ENCODE data around the gene LNX1. TPM values are rescaled to one million over a fixed set of nuclear protein-coding genes. Genes with fewer than 3 reads are reported as not detected.

The LNX1 gene
- total and polyA plus RNA-seq, 10 of the 15 experiments (the other 5 are each of a cell fraction or from before 2014, with no cell fraction given) = 0.72 to 1.4 (median 1.0) TPM

GRCh38 chr4:53534684-53535083 lies 56.6 kb downstream of the LNX1 start:
- Histone ChIP-seq H3K9ac (ENCODE audit: control insufficient read depth, insufficient read depth, low read length) (no peak overlapping the region), H3K9me3 (replicated peaks; ENCODE audit: control insufficient read depth, insufficient read depth, low read length) (no peaks in the 10 kb centered on the region), H3K27ac (ENCODE audit: control insufficient read depth, insufficient read depth) (no peak overlapping the region), H3K4me1 (ENCODE audit: control insufficient read depth, insufficient read depth, low read length) (no peaks in the 10 kb centered on the region), H3K4me3 (no peak overlapping the region), H3K79me2 (ENCODE audit: control insufficient read depth, insufficient read depth, low read length) (no peaks in the 10 kb centered on the region), H2AFZ (ENCODE audit: control insufficient read depth, low read depth, low read length) (no peak overlapping the region), H3K36me3 (ENCODE audit: control insufficient read depth in 2 of 2, insufficient read depth in 2 of 2, low read length in 1 of 2) (no peaks in the 10 kb centered on the region), H3K4me2 (ENCODE audit: control insufficient read depth, insufficient read depth) (no peak overlapping the region), H3K27me3 (replicated peaks in 1 of 2; ENCODE audit: control insufficient read depth in 2 of 2, insufficient read depth in 2 of 2, low read length in 1 of 2) (no peaks in the 10 kb centered on the region), H4K20me1 (ENCODE audit: control insufficient read depth, insufficient read depth) (no peaks in the 10 kb centered on the region)
- TF ChIP-seq WRNIP1 (IDR thresholded peaks at IDR 0.05; ENCODE audit: borderline replicate concordance, low read depth, low read length) (no peak), SIN3A (IDR thresholded peaks at IDR 0.05; ENCODE audit: low read depth, low read length) (no peak), CHD2 (IDR thresholded peaks at IDR 0.05; ENCODE audit: borderline replicate concordance, low read depth, low read length) (no peak), MEF2B (IDR thresholded peaks at IDR 0.05; ENCODE audit: partially characterized antibody, poor library complexity, severe bottlenecking) (no peak), HDAC6 (IDR thresholded peaks at IDR 0.05; ENCODE audit: unreplicated experiment) (no peak), KAT2A (conservative IDR thresholded peaks at IDR 0.05; ENCODE audit: control insufficient read depth, low read depth, low read length) (no peak), RELB (IDR thresholded peaks at IDR 0.05; ENCODE audit: low read depth) (no peak), TBL1XR1 (IDR thresholded peaks at IDR 0.05; ENCODE audit: low read depth, low read length) (no peak), JUNB (IDR thresholded peaks at IDR 0.05) (no peak), KLF5 (IDR thresholded peaks at IDR 0.05; ENCODE audit: partially characterized antibody) (no peak), GATAD2B (conservative IDR thresholded peaks at IDR 0.05; ENCODE audit: low read depth) (no peak), ATF2 (IDR thresholded peaks at IDR 0.05; ENCODE audit: low read length) (no peak), CBX5 (IDR thresholded peaks at IDR 0.05; ENCODE audit: low read depth) (no peak), ZBTB11 (CRISPR knock-in tag; IDR thresholded peaks at IDR 0.05) (no peak), NFIC (IDR thresholded peaks at IDR 0.05; ENCODE audit: low read depth, low read length) (no peak)
- FAIRE-seq = no peak
- no TSS peak for BruUV-seq (replicated peaks)
- no peak for ATAC-seq
- intact Hi-C loops (cut with micrococcal nuclease; ENCODE audit: unreplicated experiment) (no loop called here), in situ Hi-C loops (cut with MboI) (no loop called here)
- ChIA-PET CTCF (no interaction called here), POLR2A (no interaction called here), RAD21 (ENCODE audit: unreplicated experiment) (no interaction called here), SMC1A (ENCODE audit: uncharacterized antibody, unreplicated experiment) (no interaction called here)
- WGBS (ENCODE audit: insufficient coverage, insufficient replicate concordance, low lambda C conversion rate, missing lambda C conversion rate) = 0% methylated on average over 2 of the region's 2 CpGs
- DNase-seq (ENCODE audit: low read depth, low spot score) = no peak

All from GM12878 (cell line).